Panc1 (cell line): ENCODE results near the gene WDR49. TPM values are rescaled to one million over a fixed set of nuclear protein-coding genes. Genes with fewer than 3 reads are reported as not detected.

ENCODE experiments used
- ATAC-seq: fragments of 200-7000 bp; cut with Tn5 transposase; 2 replicates; pipeline ENCODE4 v1.9.1; 2020; ENCODE audit warnings: mild to moderate bottlenecking, moderate library complexity
- BruUV-seq: library from RNA; stranded (reverse); fragments of 400-500 nt; replicated peaks from 2 replicates; lab custom pipeline; 2021; lab: Mats Ljungman, UMichigan
- CTCF ChIA-PET: fragments of 300-600 bp; sonication (Branson Sonifier 250); formaldehyde crosslinking; loops from one replicate; lab custom pipeline; 2022; ENCODE audit warnings: antibody characterized with exemption; lab: Charles Lee
- POLR2A ChIA-PET: fragments of 300-600 bp; sonication (Branson Sonifier 250); formaldehyde crosslinking; loops from one replicate; lab custom pipeline; 2022; ENCODE audit warnings: antibody characterized with exemption; lab: Charles Lee
- DNase-seq: peaks from one replicate; pipeline ENCODE4 v3.0.0-alpha.2; 2010; ENCODE audit warnings: low read depth, low spot score
- H3K27ac ChIP-seq: 2 replicates; pipeline ENCODE4 v1.5.1; 2011; ENCODE audit warnings: mild to moderate bottlenecking, low read length, inconsistent platforms
- H3K27me3 ChIP-seq: fragments of 200-500 bp; sonication (Bioruptor generic); 2 replicates; pipeline ENCODE4 v1.6.0; 2014; ENCODE audit warnings: low read length, inconsistent platforms; ENCODE audit not compliant: control insufficient read depth, insufficient read depth
- H3K36me3 ChIP-seq: fragments of 200-500 bp; sonication (Bioruptor generic); 2 replicates; pipeline ENCODE4 v1.5.1; 2014; ENCODE audit warnings: inconsistent platforms, mild to moderate bottlenecking, low read length, moderate library complexity; ENCODE audit not compliant: control insufficient read depth, insufficient read depth
- H3K4me1 ChIP-seq: 2 replicates; pipeline ENCODE4 v1.5.1; 2011; ENCODE audit warnings: inconsistent platforms, mild to moderate bottlenecking, low read length, moderate library complexity; ENCODE audit not compliant: control insufficient read depth, insufficient read depth
- H3K4me3 ChIP-seq, 2 experiments: 2 replicates each; pipeline ENCODE4 v1.5.1; 2011 to 2012; ENCODE audit warnings: low read depth in 2 of 2, low read length in 2 of 2, mild to moderate bottlenecking in 2 of 2, inconsistent platforms in 1 of 2, moderate library complexity in 1 of 2
- H3K9me3 ChIP-seq: fragments of 200-500 bp; sonication (Bioruptor generic); 2 replicates; pipeline ENCODE4 v1.5.1; 2014; ENCODE audit warnings: low read depth, mild to moderate bottlenecking, inconsistent platforms, low read length, moderate library complexity; ENCODE audit not compliant: control insufficient read depth, insufficient read depth
- POLR2AphosphoS5 ChIP-seq: IDR thresholded peaks from 2 replicates; pipeline ENCODE4 v1.6.1; 2012; ENCODE audit warnings: mild to moderate bottlenecking, low read depth, low read length, moderate library complexity
- SIN3A ChIP-seq: IDR thresholded peaks from 2 replicates; pipeline ENCODE4 v1.6.1; 2012; ENCODE audit warnings: low read depth, mild to moderate bottlenecking, low read length, moderate library complexity, borderline replicate concordance; ENCODE audit not compliant: insufficient read depth
- TCF7L2 ChIP-seq: IDR thresholded peaks from 2 replicates; pipeline ENCODE4 v1.6.1; 2011; ENCODE audit warnings: mild to moderate bottlenecking, low read depth, low read length, inconsistent platforms
- in situ Hi-C: cut with HindIII; loops from 2 replicates; pipeline ENCODE4 v1.10.0; 2016; ENCODE audit warnings: low sequenced_read_pairs, low pct_unique_long_range_greater_than_20kb
- intact Hi-C: fragments of 100-400 bp; cut with micrococcal nuclease; formaldehyde crosslinking; loops from one replicate; pipeline ENCODE4 v1.10.0; 2022; ENCODE audit not compliant: unreplicated experiment
- total RNA-seq: library from RNA; stranded (reverse); gene quantifications from one replicate; pipeline ENCODE4 v1.2.1, GENCODE V29; 2021; ENCODE audit not compliant: unreplicated experiment
- TF ChIP-seq, protein P1 (sequence below): fragments of 450-650 bp; IDR thresholded peaks from 2 replicates; pipeline ENCODE4 v1.5.1; 2017; ENCODE audit warnings: mild to moderate bottlenecking
- TF ChIP-seq, protein P2 (sequence below), 2 experiments: IDR thresholded peaks; 2 replicates each; pipeline ENCODE4 v1.6.1; 2011 to 2012; ENCODE audit warnings: low read depth in 2 of 2, control low read depth in 1 of 2, low read length in 1 of 2, mild to moderate bottlenecking in 1 of 2, moderate library complexity in 1 of 2; ENCODE audit not compliant: insufficient read depth in 1 of 2

The WDR49 gene
- total RNA-seq, 1 experiment from 2014 or later, result 0.23 TPM

DNA sequence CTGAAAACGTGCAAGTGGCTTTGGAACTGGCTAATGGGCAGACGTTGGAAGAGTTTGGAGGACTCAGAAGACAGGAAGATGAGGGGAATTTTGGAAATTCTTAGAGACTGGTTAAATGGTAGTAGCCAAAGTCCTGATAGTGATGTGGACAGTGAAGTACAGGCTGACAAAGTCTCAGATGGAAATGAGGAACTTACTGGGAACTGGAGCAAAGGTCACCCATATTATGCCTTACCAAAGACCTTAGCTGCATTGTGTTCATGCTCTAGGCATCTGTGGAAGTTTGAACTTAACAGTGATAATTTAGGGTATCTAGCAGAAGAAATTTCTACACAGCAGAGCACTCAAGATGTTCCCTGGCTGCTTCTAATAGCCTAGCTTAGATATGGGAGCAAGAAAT is 151.3 kb downstream of the WDR49 start:
- Histone ChIP-seq H3K36me3 (no peaks in the 10 kb centered on the region), H3K4me3 (no peak overlapping the region), H3K9me3 (no peaks in the 10 kb centered on the region), H3K27me3 (no peaks in the 10 kb centered on the region), H3K4me1 (no peaks in the 10 kb centered on the region), H3K27ac (no peak overlapping the region)
- DNase-seq (no peak), ATAC-seq (no peak)
- in situ Hi-C loops, result no loop called here
- BruUV-seq, result no TSS peak
- TF ChIP-seq TCF7L2 (no peak), POLR2AphosphoS5 (no peak), SIN3A (no peak)
- TF ChIP-seq, protein P1, sequence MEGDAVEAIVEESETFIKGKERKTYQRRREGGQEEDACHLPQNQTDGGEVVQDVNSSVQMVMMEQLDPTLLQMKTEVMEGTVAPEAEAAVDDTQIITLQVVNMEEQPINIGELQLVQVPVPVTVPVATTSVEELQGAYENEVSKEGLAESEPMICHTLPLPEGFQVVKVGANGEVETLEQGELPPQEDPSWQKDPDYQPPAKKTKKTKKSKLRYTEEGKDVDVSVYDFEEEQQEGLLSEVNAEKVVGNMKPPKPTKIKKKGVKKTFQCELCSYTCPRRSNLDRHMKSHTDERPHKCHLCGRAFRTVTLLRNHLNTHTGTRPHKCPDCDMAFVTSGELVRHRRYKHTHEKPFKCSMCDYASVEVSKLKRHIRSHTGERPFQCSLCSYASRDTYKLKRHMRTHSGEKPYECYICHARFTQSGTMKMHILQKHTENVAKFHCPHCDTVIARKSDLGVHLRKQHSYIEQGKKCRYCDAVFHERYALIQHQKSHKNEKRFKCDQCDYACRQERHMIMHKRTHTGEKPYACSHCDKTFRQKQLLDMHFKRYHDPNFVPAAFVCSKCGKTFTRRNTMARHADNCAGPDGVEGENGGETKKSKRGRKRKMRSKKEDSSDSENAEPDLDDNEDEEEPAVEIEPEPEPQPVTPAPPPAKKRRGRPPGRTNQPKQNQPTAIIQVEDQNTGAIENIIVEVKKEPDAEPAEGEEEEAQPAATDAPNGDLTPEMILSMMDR, result no peak
- TF ChIP-seq, protein P2, sequence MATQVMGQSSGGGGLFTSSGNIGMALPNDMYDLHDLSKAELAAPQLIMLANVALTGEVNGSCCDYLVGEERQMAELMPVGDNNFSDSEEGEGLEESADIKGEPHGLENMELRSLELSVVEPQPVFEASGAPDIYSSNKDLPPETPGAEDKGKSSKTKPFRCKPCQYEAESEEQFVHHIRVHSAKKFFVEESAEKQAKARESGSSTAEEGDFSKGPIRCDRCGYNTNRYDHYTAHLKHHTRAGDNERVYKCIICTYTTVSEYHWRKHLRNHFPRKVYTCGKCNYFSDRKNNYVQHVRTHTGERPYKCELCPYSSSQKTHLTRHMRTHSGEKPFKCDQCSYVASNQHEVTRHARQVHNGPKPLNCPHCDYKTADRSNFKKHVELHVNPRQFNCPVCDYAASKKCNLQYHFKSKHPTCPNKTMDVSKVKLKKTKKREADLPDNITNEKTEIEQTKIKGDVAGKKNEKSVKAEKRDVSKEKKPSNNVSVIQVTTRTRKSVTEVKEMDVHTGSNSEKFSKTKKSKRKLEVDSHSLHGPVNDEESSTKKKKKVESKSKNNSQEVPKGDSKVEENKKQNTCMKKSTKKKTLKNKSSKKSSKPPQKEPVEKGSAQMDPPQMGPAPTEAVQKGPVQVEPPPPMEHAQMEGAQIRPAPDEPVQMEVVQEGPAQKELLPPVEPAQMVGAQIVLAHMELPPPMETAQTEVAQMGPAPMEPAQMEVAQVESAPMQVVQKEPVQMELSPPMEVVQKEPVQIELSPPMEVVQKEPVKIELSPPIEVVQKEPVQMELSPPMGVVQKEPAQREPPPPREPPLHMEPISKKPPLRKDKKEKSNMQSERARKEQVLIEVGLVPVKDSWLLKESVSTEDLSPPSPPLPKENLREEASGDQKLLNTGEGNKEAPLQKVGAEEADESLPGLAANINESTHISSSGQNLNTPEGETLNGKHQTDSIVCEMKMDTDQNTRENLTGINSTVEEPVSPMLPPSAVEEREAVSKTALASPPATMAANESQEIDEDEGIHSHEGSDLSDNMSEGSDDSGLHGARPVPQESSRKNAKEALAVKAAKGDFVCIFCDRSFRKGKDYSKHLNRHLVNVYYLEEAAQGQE (IDR thresholded peaks at IDR 0.05; ENCODE audit: insufficient read depth in 1 of 2, low read depth in 2 of 2, low read length in 1 of 2), result no peak
- ChIA-PET CTCF (no interaction called here), POLR2A (no interaction called here)
- intact Hi-C loops, result no loop called here

DNA sequence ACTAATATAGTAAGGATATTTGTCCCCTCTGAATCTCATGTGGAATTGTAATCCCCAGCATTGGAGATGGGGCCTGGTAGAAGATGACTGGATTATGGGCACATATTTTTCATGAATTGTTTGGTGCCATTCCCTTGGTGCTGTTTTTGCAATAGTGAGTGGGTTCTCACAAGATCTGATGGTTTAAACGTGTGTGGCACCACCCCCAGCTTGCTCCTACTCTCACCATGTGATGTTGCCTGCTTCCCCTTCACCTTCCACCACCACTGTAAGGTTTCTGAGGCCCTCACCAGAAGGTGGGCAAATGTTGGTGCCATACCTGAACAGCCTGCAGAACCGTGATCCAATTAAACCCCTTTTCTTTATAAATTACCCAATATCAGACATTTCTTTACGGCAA is 151.8 kb downstream of the WDR49 start:
- ATAC-seq (no peak), DNase-seq (no peak)
- no peaks in the 10 kb centered on the region for H3K36me3 ChIP-seq
- H3K4me1 ChIP-seq, result no peaks in the 10 kb centered on the region
- in situ Hi-C loops, result no loop called here
- BruUV-seq, result no TSS peak
- H3K9me3 ChIP-seq, result no peaks in the 10 kb centered on the region
- no peak overlapping the region for H3K27ac ChIP-seq
- TF ChIP-seq, protein P2 (IDR thresholded peaks at IDR 0.05; ENCODE audit: insufficient read depth in 1 of 2, low read depth in 2 of 2, low read length in 1 of 2), result no peak
- TF ChIP-seq SIN3A, result no peak
- TF ChIP-seq TCF7L2, result no peak
- no peak for TF ChIP-seq POLR2AphosphoS5
- TF ChIP-seq, protein P1, result no peak
- H3K4me3 ChIP-seq, result no peak overlapping the region
- intact Hi-C loops, result no loop called here
- CTCF ChIA-PET, result no interaction called here
- H3K27me3 ChIP-seq, result no peaks in the 10 kb centered on the region
- POLR2A ChIA-PET, result no interaction called here
